HEK293 (cell line): ENCODE data around the gene IQSEC1.
A peak's percentile ranks its signal among the peaks of the same experiment; 100 is the strongest.

Source experiments
- GLIS1 ChIP-seq: fragments of 450-650 bp; formaldehyde crosslinking; IDR thresholded peaks from 2 replicates; pipeline ENCODE4 v1.5.1; 2016; ENCODE audit warnings: missing biosample characterization, missing genetic modification characterization
- KLF10 ChIP-seq: fragments of 450-650 bp; IDR thresholded peaks from 2 replicates; pipeline ENCODE4 v1.5.1; 2018; ENCODE audit warnings: missing biosample characterization, mild to moderate bottlenecking, missing genetic modification characterization
- KLF9 ChIP-seq: fragments of 450-650 bp; formaldehyde crosslinking; IDR thresholded peaks from 2 replicates; pipeline ENCODE4 v1.5.1; 2016; ENCODE audit warnings: missing biosample characterization, missing genetic modification characterization, low read depth
- MEIS1 ChIP-seq: sonication (generic); formaldehyde crosslinking; IDR thresholded peaks from 2 replicates; pipeline ENCODE4 v1.8.1; 2022; ENCODE audit warnings: missing genetic modification reagents, mild to moderate bottlenecking, borderline replicate concordance
- REST ChIP-seq: fragments of 450-650 bp; formaldehyde crosslinking; IDR thresholded peaks from 2 replicates; pipeline ENCODE4 v1.5.1; 2016; ENCODE audit warnings: missing biosample characterization, missing genetic modification characterization
- TCF7L2 ChIP-seq: IDR thresholded peaks from 2 replicates; pipeline ENCODE4 v1.6.1; 2011; ENCODE audit warnings: low read depth, mild to moderate bottlenecking, inconsistent platforms, low read length, moderate library complexity, borderline replicate concordance
- ZBTB17 ChIP-seq: fragments of 450-650 bp; formaldehyde crosslinking; IDR thresholded peaks from 2 replicates; pipeline ENCODE4 v1.5.1; 2016; ENCODE audit warnings: missing biosample characterization, missing genetic modification characterization
- ZBTB6 ChIP-seq: fragments of 450-650 bp; formaldehyde crosslinking; IDR thresholded peaks from 2 replicates; pipeline ENCODE4 v1.5.1; 2017; ENCODE audit warnings: missing biosample characterization, missing genetic modification characterization
- ZFP37 ChIP-seq: fragments of 450-650 bp; formaldehyde crosslinking; IDR thresholded peaks from 2 replicates; pipeline ENCODE4 v1.5.1; 2016; ENCODE audit warnings: missing biosample characterization, missing genetic modification characterization
- ZFP69B ChIP-seq: fragments of 450-650 bp; formaldehyde crosslinking; IDR thresholded peaks from 2 replicates; pipeline ENCODE4 v1.5.1; 2016; ENCODE audit warnings: missing biosample characterization, missing genetic modification characterization
- ZIC2 ChIP-seq: fragments of 450-650 bp; formaldehyde crosslinking; IDR thresholded peaks from 2 replicates; pipeline ENCODE4 v1.5.1; 2016; ENCODE audit warnings: missing biosample characterization, missing genetic modification characterization
- ZNF175 ChIP-seq: fragments of 450-650 bp; formaldehyde crosslinking; IDR thresholded peaks from 2 replicates; pipeline ENCODE4 v1.5.1; 2016; ENCODE audit warnings: missing biosample characterization, missing genetic modification characterization
- ZNF23 ChIP-seq: fragments of 450-650 bp; formaldehyde crosslinking; IDR thresholded peaks from 2 replicates; pipeline ENCODE4 v1.5.1; 2016; ENCODE audit warnings: missing biosample characterization, missing genetic modification characterization, borderline replicate concordance
- ZNF24 ChIP-seq: fragments of 450-650 bp; formaldehyde crosslinking; IDR thresholded peaks from 2 replicates; pipeline ENCODE4 v1.5.1; 2016; ENCODE audit warnings: missing biosample characterization, missing genetic modification characterization
- ZNF292 ChIP-seq: fragments of 450-650 bp; formaldehyde crosslinking; IDR thresholded peaks from 2 replicates; pipeline ENCODE4 v1.5.1; 2016; ENCODE audit warnings: low read depth, missing biosample characterization, missing genetic modification characterization, borderline replicate concordance
- ZNF596 ChIP-seq: fragments of 450-650 bp; IDR thresholded peaks from 2 replicates; pipeline ENCODE4 v1.5.0; 2018; ENCODE audit warnings: missing biosample characterization, mild to moderate bottlenecking, missing genetic modification characterization, moderate library complexity
- ZNF626 ChIP-seq: fragments of 450-650 bp; sonication (Bioruptor Pico); formaldehyde crosslinking; IDR thresholded peaks from 2 replicates; pipeline ENCODE4 v1.5.1; 2018; ENCODE audit warnings: missing biosample characterization, missing genetic modification characterization, inconsistent platforms
- ZNF76 ChIP-seq: fragments of 450-650 bp; formaldehyde crosslinking; IDR thresholded peaks from 2 replicates; pipeline ENCODE4; 2016; ENCODE audit warnings: low read depth, missing biosample characterization, missing genetic modification characterization, borderline replicate concordance
- ZNF768 ChIP-seq: fragments of 450-650 bp; formaldehyde crosslinking; IDR thresholded peaks from 2 replicates; pipeline ENCODE4 v1.5.1; 2018; ENCODE audit warnings: missing biosample characterization, mild to moderate bottlenecking, missing genetic modification characterization
- TF ChIP-seq, protein P1 (sequence below): fragments of 450-650 bp; formaldehyde crosslinking; IDR thresholded peaks from 2 replicates; pipeline ENCODE4 v1.5.1; 2016; ENCODE audit warnings: missing biosample characterization, missing genetic modification characterization
- TF ChIP-seq, protein P2 (sequence below): fragments of 450-650 bp; formaldehyde crosslinking; IDR thresholded peaks from 2 replicates; pipeline ENCODE4 v1.5.0; 2017; ENCODE audit warnings: missing biosample characterization, missing genetic modification characterization, borderline replicate concordance
- TF ChIP-seq, protein P3 (sequence below): fragments of 450-650 bp; formaldehyde crosslinking; IDR thresholded peaks from 2 replicates; pipeline ENCODE4 v1.5.1; 2017; ENCODE audit warnings: missing biosample characterization, missing genetic modification characterization
- TF ChIP-seq, protein P4 (sequence below): fragments of 450-650 bp; formaldehyde crosslinking; IDR thresholded peaks from 2 replicates; pipeline ENCODE4 v1.5.1; 2017; ENCODE audit warnings: missing biosample characterization, missing genetic modification characterization
- TF ChIP-seq, protein P5 (sequence below): fragments of 450-650 bp; IDR thresholded peaks from 2 replicates; pipeline ENCODE4 v1.5.1; 2018; ENCODE audit warnings: missing biosample characterization, mild to moderate bottlenecking, missing genetic modification characterization

Gene IQSEC1

DNA sequence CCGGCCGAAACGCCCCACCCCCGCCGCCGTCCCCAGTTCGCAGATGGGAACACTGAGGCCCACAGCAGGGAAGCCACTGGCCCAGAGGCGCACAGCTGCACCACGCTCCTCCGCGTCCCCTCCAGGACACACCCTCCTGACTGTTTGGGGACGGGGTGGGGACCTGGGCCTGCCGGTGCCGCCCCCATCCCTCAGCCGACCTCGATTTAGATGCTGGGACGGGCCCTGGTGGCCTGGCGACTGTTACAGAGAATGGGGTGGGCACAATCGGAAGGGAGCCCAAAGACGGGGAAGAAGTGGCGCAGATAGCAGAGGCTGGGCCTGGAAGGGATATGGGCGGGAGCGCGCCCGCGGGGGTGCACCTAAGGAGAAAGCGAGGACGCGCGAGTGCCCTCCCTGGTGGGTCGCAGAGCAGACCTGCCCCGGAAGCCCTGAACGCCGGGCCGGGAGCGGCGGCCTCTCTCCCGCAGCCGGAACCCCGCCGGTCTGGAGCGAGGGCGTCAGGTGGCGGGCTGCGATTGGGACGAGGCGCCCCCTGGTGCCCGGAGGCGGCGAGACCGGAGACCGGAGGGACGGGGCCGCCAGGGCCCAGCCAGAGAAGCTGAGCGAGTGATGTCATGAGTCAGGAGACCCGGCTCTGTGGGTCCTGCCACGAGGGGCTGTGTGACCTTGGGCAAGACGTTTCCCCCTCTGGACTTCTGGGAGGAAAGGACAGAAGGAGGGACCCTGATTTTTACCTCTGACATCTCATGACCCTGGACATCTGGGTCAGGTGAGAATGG, 78.4 kb downstream of the IQSEC1 start (continued):
- TF ChIP-seq, protein P1, sequence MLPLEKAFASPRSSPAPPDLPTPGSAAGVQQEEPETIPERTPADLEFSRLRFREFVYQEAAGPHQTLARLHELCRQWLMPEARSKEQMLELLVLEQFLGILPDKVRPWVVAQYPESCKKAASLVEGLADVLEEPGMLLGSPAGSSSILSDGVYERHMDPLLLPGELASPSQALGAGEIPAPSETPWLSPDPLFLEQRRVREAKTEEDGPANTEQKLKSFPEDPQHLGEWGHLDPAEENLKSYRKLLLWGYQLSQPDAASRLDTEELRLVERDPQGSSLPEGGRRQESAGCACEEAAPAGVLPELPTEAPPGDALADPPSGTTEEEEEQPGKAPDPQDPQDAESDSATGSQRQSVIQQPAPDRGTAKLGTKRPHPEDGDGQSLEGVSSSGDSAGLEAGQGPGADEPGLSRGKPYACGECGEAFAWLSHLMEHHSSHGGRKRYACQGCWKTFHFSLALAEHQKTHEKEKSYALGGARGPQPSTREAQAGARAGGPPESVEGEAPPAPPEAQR, result 0 out of 2 replicates have a peak, but pooled peaks have one; percentile 18
- TF ChIP-seq TCF7L2 (no peak), KLF9 (peak; percentile 90), KLF10 (tag by site-specific recombination) (0 out of 2 replicates have a peak, but pooled peaks have one; percentile 21), ZNF768 (tag by site-specific recombination) (peak; percentile 96), MEIS1 (CRISPR knock-in tag) (no peak), ZBTB17 (tag by site-specific recombination) (peak; percentile 84), ZFP37 (tag by site-specific recombination) (peak; percentile 91; the same call in 1 of the 2 replicates), ZNF596 (peak; percentile 63; the same call in 1 of the 2 replicates), ZNF76 (tag by site-specific recombination) (peak; percentile 25; the same call in 1 of the 2 replicates), ZBTB6 (0 out of 2 replicates have a peak, but pooled peaks have one; percentile 32), ZFP69B (tag by site-specific recombination) (peak; percentile 53; the same call in 1 of the 2 replicates), ZNF23 (tag by site-specific recombination) (no peak), ZNF626 (tag by site-specific recombination) (no peak), REST (no peak), ZNF175 (tag by site-specific recombination) (no peak), ZIC2 (tag by site-specific recombination) (peak; percentile 72), ZNF292 (no peak), GLIS1 (peak; percentile 82), ZNF24 (peak; percentile 82)
- TF ChIP-seq, protein P2, sequence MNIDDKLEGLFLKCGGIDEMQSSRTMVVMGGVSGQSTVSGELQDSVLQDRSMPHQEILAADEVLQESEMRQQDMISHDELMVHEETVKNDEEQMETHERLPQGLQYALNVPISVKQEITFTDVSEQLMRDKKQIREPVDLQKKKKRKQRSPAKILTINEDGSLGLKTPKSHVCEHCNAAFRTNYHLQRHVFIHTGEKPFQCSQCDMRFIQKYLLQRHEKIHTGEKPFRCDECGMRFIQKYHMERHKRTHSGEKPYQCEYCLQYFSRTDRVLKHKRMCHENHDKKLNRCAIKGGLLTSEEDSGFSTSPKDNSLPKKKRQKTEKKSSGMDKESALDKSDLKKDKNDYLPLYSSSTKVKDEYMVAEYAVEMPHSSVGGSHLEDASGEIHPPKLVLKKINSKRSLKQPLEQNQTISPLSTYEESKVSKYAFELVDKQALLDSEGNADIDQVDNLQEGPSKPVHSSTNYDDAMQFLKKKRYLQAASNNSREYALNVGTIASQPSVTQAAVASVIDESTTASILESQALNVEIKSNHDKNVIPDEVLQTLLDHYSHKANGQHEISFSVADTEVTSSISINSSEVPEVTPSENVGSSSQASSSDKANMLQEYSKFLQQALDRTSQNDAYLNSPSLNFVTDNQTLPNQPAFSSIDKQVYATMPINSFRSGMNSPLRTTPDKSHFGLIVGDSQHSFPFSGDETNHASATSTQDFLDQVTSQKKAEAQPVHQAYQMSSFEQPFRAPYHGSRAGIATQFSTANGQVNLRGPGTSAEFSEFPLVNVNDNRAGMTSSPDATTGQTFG (tag by site-specific recombination), result no peak
- TF ChIP-seq, protein P3, sequence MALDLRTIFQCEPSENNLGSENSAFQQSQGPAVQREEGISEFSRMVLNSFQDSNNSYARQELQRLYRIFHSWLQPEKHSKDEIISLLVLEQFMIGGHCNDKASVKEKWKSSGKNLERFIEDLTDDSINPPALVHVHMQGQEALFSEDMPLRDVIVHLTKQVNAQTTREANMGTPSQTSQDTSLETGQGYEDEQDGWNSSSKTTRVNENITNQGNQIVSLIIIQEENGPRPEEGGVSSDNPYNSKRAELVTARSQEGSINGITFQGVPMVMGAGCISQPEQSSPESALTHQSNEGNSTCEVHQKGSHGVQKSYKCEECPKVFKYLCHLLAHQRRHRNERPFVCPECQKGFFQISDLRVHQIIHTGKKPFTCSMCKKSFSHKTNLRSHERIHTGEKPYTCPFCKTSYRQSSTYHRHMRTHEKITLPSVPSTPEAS (tag by site-specific recombination), result no peak; the same call in 1 of the 2 replicates
- TF ChIP-seq, protein P4, sequence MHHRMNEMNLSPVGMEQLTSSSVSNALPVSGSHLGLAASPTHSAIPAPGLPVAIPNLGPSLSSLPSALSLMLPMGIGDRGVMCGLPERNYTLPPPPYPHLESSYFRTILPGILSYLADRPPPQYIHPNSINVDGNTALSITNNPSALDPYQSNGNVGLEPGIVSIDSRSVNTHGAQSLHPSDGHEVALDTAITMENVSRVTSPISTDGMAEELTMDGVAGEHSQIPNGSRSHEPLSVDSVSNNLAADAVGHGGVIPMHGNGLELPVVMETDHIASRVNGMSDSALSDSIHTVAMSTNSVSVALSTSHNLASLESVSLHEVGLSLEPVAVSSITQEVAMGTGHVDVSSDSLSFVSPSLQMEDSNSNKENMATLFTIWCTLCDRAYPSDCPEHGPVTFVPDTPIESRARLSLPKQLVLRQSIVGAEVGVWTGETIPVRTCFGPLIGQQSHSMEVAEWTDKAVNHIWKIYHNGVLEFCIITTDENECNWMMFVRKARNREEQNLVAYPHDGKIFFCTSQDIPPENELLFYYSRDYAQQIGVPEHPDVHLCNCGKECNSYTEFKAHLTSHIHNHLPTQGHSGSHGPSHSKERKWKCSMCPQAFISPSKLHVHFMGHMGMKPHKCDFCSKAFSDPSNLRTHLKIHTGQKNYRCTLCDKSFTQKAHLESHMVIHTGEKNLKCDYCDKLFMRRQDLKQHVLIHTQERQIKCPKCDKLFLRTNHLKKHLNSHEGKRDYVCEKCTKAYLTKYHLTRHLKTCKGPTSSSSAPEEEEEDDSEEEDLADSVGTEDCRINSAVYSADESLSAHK (tag by site-specific recombination), result 0 out of 2 replicates have a peak, but pooled peaks have one; percentile 40
- TF ChIP-seq, protein P5, sequence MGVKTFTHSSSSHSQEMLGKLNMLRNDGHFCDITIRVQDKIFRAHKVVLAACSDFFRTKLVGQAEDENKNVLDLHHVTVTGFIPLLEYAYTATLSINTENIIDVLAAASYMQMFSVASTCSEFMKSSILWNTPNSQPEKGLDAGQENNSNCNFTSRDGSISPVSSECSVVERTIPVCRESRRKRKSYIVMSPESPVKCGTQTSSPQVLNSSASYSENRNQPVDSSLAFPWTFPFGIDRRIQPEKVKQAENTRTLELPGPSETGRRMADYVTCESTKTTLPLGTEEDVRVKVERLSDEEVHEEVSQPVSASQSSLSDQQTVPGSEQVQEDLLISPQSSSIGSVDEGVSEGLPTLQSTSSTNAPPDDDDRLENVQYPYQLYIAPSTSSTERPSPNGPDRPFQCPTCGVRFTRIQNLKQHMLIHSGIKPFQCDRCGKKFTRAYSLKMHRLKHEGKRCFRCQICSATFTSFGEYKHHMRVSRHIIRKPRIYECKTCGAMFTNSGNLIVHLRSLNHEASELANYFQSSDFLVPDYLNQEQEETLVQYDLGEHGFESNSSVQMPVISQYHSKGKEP (tag by site-specific recombination), result peak; percentile 35; the same call in 1 of the 2 replicates
